HG03097 (cell line): ENCODE results near the gene EXOC4.

Source experiments
- ATAC-seq: cut with Tn5 transposase; IDR thresholded peaks from one replicate; pipeline ENCODE4 v1.9.1; 2021; ENCODE audit not compliant: unreplicated experiment, low FRiP score

EXOC4 gene

GRCh38 chr7:133479456-133480065 lies 226.7 kb downstream of the EXOC4 start:
- no peak for ATAC-seq

GRCh38 chr7:133480868-133481267 lies 228.0 kb downstream of the EXOC4 start:
- no peak for ATAC-seq

- no peak for ATAC-seq
Measured at GRCh38 chr7:133481676-133482075, 228.8 kb downstream of the EXOC4 start.

- ATAC-seq = no peak
Measured at GRCh38 chr7:133482599-133482998, 229.7 kb downstream of the EXOC4 start.

GRCh38 chr7:133484086-133484485 lies 231.2 kb downstream of the EXOC4 start:
- no peak for ATAC-seq

GRCh38 chr7:133489906-133490305 lies 237.0 kb downstream of the EXOC4 start:
- no peak for ATAC-seq

GRCh38 chr7:133491201-133491691 lies 238.4 kb downstream of the EXOC4 start:
- ATAC-seq = no peak

- ATAC-seq = no peak
Measured at GRCh38 chr7:133491846-133492652, 239.2 kb downstream of the EXOC4 start.

GRCh38 chr7:133497061-133497460 lies 244.2 kb downstream of the EXOC4 start:
- no peak for ATAC-seq

GRCh38 chr7:133501771-133502170 lies 248.9 kb downstream of the EXOC4 start:
- no peak for ATAC-seq

- ATAC-seq = no peak
Measured at GRCh38 chr7:133502498-133502897, 249.6 kb downstream of the EXOC4 start.

- no peak for ATAC-seq
Measured at GRCh38 chr7:133502972-133503371, 250.1 kb downstream of the EXOC4 start.

GRCh38 chr7:133504825-133505224 lies 251.9 kb downstream of the EXOC4 start:
- ATAC-seq = no peak

- no peak for ATAC-seq
Measured at GRCh38 chr7:133509822-133510221, 256.9 kb downstream of the EXOC4 start.

- ATAC-seq = no peak
Measured at GRCh38 chr7:133510326-133511055, 257.6 kb downstream of the EXOC4 start.

GRCh38 chr7:133511252-133511651 lies 258.4 kb downstream of the EXOC4 start:
- ATAC-seq = no peak

GRCh38 chr7:133511708-133512107 lies 258.8 kb downstream of the EXOC4 start:
- no peak for ATAC-seq

- ATAC-seq = no peak
Measured at GRCh38 chr7:133512560-133512959, 259.7 kb downstream of the EXOC4 start.

GRCh38 chr7:133513608-133514007 lies 260.7 kb downstream of the EXOC4 start:
- no peak for ATAC-seq

GRCh38 chr7:133514551-133514950 lies 261.7 kb downstream of the EXOC4 start:
- ATAC-seq = no peak

GRCh38 chr7:133517766-133518165 lies 264.9 kb downstream of the EXOC4 start:
- no peak for ATAC-seq
